Measurements from ENCODE around the gene DUSP28. TPM values are rescaled to one million over a fixed set of nuclear protein-coding genes. Genes with fewer than 3 reads are reported as not detected.
A peak's percentile ranks its signal among the peaks of the same experiment; 100 is the strongest.

DUSP28 gene
- total and polyA plus RNA-seq, 2 of the 13 experiments (the other 11 are each of a cell fraction or from before 2014, with no cell fraction given), result 5.2 to 8.6 TPM

- TF ChIP-seq ARID5B (CRISPR knock-in tag; IDR thresholded peaks at IDR 0.05), result 0 out of 2 replicates have a peak, but pooled peaks have one; percentile 44
- no peak for TF ChIP-seq ZNF24 (IDR thresholded peaks at IDR 0.05)
- TF ChIP-seq MED1 (CRISPR knock-in tag; IDR thresholded peaks at IDR 0.05), result peak; percentile 57
- peak; percentile 54 for TF ChIP-seq PPARG (CRISPR knock-in tag; conservative IDR thresholded peaks at IDR 0.05)
- peak; percentile 66; the same call in 1 of the 2 replicates for TF ChIP-seq ZNF564 (CRISPR knock-in tag; IDR thresholded peaks at IDR 0.05)
- TF ChIP-seq ZNF367 (CRISPR knock-in tag; IDR thresholded peaks at IDR 0.05; ENCODE audit: borderline replicate concordance), result no peak
- TF ChIP-seq ZNF501 (CRISPR knock-in tag; IDR thresholded peaks at IDR 0.05), result peak; percentile 97
- TF ChIP-seq ETV6 (CRISPR knock-in tag; conservative IDR thresholded peaks at IDR 0.05), result peak; percentile 30
- no peak; the same call in 1 of the 2 replicates for TF ChIP-seq DMTF1 (CRISPR knock-in tag; IDR thresholded peaks at IDR 0.05)
- peak; percentile 82; the same call in 1 of the 2 replicates for TF ChIP-seq KMT2B (CRISPR knock-in tag; IDR thresholded peaks at IDR 0.05)
- peak; percentile 73; the same call in 1 of the 2 replicates for TF ChIP-seq TGIF2 (CRISPR knock-in tag; IDR thresholded peaks at IDR 0.05)
- TF ChIP-seq TCF7L2 (IDR thresholded peaks at IDR 0.05; ENCODE audit: low read depth, low read length), result no peak
- no peak for TF ChIP-seq ZNF792 (CRISPR knock-in tag; IDR thresholded peaks at IDR 0.05)
- peak; percentile 67 for TF ChIP-seq RXRA (CRISPR knock-in tag; IDR thresholded peaks at IDR 0.05)
- 0 out of 2 replicates have a peak, but pooled peaks have one; percentile 38 for TF ChIP-seq JUN (CRISPR knock-in tag; IDR thresholded peaks at IDR 0.05)
- TF ChIP-seq ZNF780A (CRISPR knock-in tag; IDR thresholded peaks at IDR 0.05), result no peak
- peak; percentile 50 for TF ChIP-seq PHF5A (CRISPR knock-in tag; IDR thresholded peaks at IDR 0.05; ENCODE audit: low read depth, unreplicated experiment)
- TF ChIP-seq KLF16 (CRISPR knock-in tag; IDR thresholded peaks at IDR 0.05), result peak; percentile 20 to 92; a peak in 3 of 4 replicates
- peak; percentile 86 for TF ChIP-seq NFYB (CRISPR knock-in tag; IDR thresholded peaks at IDR 0.05)
- TF ChIP-seq AKNA (CRISPR knock-in tag; IDR thresholded peaks at IDR 0.05; ENCODE audit: borderline replicate concordance), result 0 out of 2 replicates have a peak, but pooled peaks have one; percentile 35
Measured at GRCh38 chr2:240586198-240586918, 26.2 kb downstream of the DUSP28 start, which contains the start of gene CAPN10 (continued).
